Measurements from ENCODE around the gene NPAT. TPM values are rescaled to one million over a fixed set of nuclear protein-coding genes. Genes with fewer than 3 reads are reported as not detected.

Gene NPAT
- total and polyA plus RNA-seq, 2 of the 13 experiments (the other 11 are each of a cell fraction or from before 2014, with no cell fraction given): 4.4 to 11.2 TPM

GRCh38 chr11:108222574-108223347 lies at the start of gene NPAT, which contains the start of gene ATM (continued):
- peak; percentile 71; the same call in 1 of the 2 replicates for TF ChIP-seq ZNF253 (CRISPR knock-in tag; IDR thresholded peaks at IDR 0.05; ENCODE audit: borderline replicate concordance)
- peak; percentile 78; the same call in 1 of the 2 replicates for TF ChIP-seq TSC22D2 (CRISPR knock-in tag; IDR thresholded peaks at IDR 0.05; ENCODE audit: borderline replicate concordance)
- peak; percentile 92 for TF ChIP-seq POLR2G (IDR thresholded peaks at IDR 0.05; ENCODE audit: low read depth, low read length)
- TF ChIP-seq ATF5 (CRISPR knock-in tag; IDR thresholded peaks at IDR 0.05; ENCODE audit: low read depth): no peak
- TF ChIP-seq CREM (IDR thresholded peaks at IDR 0.05): peak; percentile 92
- no peak for TF ChIP-seq CREM (CRISPR knock-in tag; IDR thresholded peaks at IDR 0.05)
- peak; percentile 36; the same call in 1 of the 2 replicates for TF ChIP-seq RFXAP (CRISPR knock-in tag; IDR thresholded peaks at IDR 0.05; ENCODE audit: borderline replicate concordance)
- TF ChIP-seq ZNF816 (CRISPR knock-in tag; IDR thresholded peaks at IDR 0.05; ENCODE audit: borderline replicate concordance): peak; percentile 92; the same call in 1 of the 2 replicates
- TF ChIP-seq SOX6 (IDR thresholded peaks at IDR 0.05): no peak
- TF ChIP-seq SOX6 (CRISPR knock-in tag; IDR thresholded peaks at IDR 0.05): peak; percentile 69
- TF ChIP-seq ZNF878 (CRISPR knock-in tag; IDR thresholded peaks at IDR 0.05): 0 out of 2 replicates have a peak, but pooled peaks have one; percentile 63
- no peak for TF ChIP-seq ZNF557 (CRISPR knock-in tag; IDR thresholded peaks at IDR 0.05)
- TF ChIP-seq ZNF75D (CRISPR knock-in tag; IDR thresholded peaks at IDR 0.05; ENCODE audit: borderline replicate concordance): no peak
- TF ChIP-seq SPEN (CRISPR knock-in tag; IDR thresholded peaks at IDR 0.05; ENCODE audit: low read depth): peak; percentile 55
- TF ChIP-seq RFXANK (CRISPR knock-in tag; IDR thresholded peaks at IDR 0.05): no peak
- 0 out of 2 replicates have a peak, but pooled peaks have one; percentile 43 for TF ChIP-seq IRX3 (CRISPR knock-in tag; IDR thresholded peaks at IDR 0.05; ENCODE audit: borderline replicate concordance, low read depth)
- no peak for TF ChIP-seq GPBP1L1 (CRISPR knock-in tag; IDR thresholded peaks at IDR 0.05)
- TF ChIP-seq ZNF652 (CRISPR knock-in tag; IDR thresholded peaks at IDR 0.05; ENCODE audit: borderline replicate concordance, low read depth): no peak
- TF ChIP-seq SCMH1 (CRISPR knock-in tag; IDR thresholded peaks at IDR 0.05; ENCODE audit: borderline replicate concordance): no peak
- TF ChIP-seq SALL2 (CRISPR knock-in tag; IDR thresholded peaks at IDR 0.05): no peak
- TF ChIP-seq MLLT10 (CRISPR knock-in tag; IDR thresholded peaks at IDR 0.05): no peak
- TF ChIP-seq GRHL1 (CRISPR knock-in tag; conservative IDR thresholded peaks at IDR 0.05): no peak
- TF ChIP-seq RARA (CRISPR knock-in tag; IDR thresholded peaks at IDR 0.05): 0 out of 2 replicates have a peak, but pooled peaks have one; percentile 15
- TF ChIP-seq ZNF891 (CRISPR knock-in tag; IDR thresholded peaks at IDR 0.05): peak; percentile 83
- peak; percentile 46; the same call in 1 of the 2 replicates for TF ChIP-seq ZFY (CRISPR knock-in tag; IDR thresholded peaks at IDR 0.05)
- TF ChIP-seq, protein P1, sequence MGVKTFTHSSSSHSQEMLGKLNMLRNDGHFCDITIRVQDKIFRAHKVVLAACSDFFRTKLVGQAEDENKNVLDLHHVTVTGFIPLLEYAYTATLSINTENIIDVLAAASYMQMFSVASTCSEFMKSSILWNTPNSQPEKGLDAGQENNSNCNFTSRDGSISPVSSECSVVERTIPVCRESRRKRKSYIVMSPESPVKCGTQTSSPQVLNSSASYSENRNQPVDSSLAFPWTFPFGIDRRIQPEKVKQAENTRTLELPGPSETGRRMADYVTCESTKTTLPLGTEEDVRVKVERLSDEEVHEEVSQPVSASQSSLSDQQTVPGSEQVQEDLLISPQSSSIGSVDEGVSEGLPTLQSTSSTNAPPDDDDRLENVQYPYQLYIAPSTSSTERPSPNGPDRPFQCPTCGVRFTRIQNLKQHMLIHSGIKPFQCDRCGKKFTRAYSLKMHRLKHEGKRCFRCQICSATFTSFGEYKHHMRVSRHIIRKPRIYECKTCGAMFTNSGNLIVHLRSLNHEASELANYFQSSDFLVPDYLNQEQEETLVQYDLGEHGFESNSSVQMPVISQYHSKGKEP (CRISPR knock-in tag; IDR thresholded peaks at IDR 0.05): 0 out of 2 replicates have a peak, but pooled peaks have one; percentile 51

All from HepG2 (cell line).